Measurements from ENCODE around the gene TRIL.

The TRIL gene

DNA sequence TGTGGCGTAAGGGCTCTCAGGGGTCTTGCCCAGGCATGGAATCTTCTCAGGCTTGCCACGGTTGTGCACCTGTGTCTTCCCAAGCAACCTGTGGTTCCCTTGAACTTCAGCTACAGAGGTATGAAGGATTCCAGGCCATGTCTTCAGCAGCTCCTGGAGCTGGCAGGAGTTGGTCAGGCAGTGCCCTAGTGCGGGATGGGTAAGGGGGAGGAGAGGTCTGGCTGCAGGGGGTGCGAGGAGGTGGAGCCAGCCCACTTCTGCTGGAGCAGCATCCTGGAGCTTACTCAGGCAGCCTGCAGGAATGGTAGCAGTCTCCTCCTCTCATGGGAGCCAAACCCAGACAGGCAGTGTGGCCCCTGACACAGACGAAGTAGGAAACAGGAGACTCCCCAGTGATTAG, 3.8 kb upstream of the TRIL start:
- no peak for TF ChIP-seq ZFX (IDR thresholded peaks at IDR 0.05)
- TF ChIP-seq, protein P1, sequence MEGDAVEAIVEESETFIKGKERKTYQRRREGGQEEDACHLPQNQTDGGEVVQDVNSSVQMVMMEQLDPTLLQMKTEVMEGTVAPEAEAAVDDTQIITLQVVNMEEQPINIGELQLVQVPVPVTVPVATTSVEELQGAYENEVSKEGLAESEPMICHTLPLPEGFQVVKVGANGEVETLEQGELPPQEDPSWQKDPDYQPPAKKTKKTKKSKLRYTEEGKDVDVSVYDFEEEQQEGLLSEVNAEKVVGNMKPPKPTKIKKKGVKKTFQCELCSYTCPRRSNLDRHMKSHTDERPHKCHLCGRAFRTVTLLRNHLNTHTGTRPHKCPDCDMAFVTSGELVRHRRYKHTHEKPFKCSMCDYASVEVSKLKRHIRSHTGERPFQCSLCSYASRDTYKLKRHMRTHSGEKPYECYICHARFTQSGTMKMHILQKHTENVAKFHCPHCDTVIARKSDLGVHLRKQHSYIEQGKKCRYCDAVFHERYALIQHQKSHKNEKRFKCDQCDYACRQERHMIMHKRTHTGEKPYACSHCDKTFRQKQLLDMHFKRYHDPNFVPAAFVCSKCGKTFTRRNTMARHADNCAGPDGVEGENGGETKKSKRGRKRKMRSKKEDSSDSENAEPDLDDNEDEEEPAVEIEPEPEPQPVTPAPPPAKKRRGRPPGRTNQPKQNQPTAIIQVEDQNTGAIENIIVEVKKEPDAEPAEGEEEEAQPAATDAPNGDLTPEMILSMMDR (conservative IDR thresholded peaks at IDR 0.05) = no peak
- no peak overlapping the region for H3K27ac ChIP-seq

DNA sequence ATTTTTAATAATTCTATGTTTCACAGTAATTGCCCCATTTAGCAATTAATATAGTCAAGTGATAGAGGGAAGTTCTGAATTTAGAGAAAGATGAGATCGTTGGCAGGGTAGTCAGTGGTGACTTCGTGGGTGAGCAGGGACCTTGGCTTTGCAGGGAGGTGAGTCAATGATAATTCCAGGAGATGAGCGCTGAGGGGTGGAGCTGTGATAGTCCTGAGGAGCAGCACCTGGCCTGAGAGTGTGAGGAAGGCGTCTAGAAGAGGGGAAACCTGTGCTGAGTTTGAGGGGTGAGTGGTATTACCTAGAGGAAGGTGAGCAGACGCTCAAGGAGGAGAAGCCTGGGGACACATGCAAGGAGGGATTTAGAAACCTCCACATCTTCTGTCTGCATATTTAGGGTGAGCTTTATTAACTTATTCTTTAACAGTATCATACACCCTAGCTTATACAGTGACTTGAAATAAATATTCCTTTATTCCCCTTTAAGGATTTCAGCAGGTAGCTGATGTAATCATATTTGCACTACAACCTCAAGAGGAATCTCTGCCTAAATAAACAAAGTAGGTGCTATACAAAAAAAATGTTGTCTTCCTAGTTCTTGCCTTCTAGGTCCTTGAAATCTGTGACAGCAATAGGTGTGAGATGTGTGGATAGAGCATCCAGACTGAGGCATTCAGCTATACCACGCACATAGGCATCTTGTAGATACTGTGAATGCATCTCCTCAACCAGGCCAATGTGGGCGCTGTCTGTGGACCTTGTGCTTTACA, 2.1 kb upstream of the TRIL start:
- TF ChIP-seq, protein P1 (conservative IDR thresholded peaks at IDR 0.05) = 0 out of 2 replicates have a peak, but pooled peaks have one; percentile 6
- TF ChIP-seq ZFX (IDR thresholded peaks at IDR 0.05) = no peak
- H3K27ac ChIP-seq = peak overlapping the region; percentile 76

DNA sequence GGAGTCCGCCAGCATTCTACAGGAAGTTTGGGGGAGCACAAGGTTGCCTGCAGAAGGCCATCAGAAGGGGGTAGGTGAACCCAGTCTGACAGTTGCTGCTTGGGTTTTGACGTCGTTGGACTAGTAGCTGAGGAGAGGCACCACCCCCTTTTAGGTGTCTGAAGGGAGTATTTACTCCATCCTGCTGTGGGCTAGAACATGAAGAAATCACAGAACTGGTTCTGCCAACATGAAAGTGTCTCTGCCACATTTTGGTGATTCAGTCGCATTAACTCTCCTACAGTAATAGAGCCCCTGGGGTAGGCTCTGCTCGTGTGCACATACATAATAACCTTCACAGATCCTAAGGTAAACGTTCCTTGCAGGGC, 834 bp upstream of the TRIL start:
- no peak for TF ChIP-seq ZFX (IDR thresholded peaks at IDR 0.05)
- TF ChIP-seq, protein P1 (conservative IDR thresholded peaks at IDR 0.05) = no peak
- peak overlapping the region; percentile 11; the same call in 1 of the 2 replicates for H3K27ac ChIP-seq

DNA sequence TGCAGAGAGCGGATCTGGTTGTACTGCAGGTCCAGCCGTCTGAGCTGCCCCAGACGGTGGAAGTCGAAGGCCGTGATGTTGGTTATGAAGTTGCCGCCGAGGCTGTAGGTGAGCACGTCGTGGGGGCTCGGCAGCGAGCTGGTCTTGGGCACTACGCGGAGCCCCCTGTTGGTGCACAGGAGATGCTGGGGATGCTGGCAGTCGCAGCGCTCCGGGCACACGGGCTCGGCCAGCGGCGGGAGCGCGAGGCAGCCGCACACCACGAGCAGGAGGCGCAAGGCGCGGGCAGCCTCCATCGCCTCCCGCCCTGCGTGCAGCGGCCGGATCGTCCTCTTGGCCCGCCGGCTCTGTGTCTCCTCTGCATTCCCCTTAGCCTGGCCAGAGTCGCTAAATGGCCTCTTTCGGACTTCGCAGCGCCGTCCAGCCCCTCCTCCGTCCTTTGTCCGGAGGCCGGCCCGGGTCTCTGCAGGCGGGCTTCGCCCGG, 337 bp downstream of the TRIL start:
- TF ChIP-seq, protein P1 (conservative IDR thresholded peaks at IDR 0.05) = no peak
- TF ChIP-seq ZFX (IDR thresholded peaks at IDR 0.05) = no peak
- H3K27ac ChIP-seq = no peak overlapping the region

DNA sequence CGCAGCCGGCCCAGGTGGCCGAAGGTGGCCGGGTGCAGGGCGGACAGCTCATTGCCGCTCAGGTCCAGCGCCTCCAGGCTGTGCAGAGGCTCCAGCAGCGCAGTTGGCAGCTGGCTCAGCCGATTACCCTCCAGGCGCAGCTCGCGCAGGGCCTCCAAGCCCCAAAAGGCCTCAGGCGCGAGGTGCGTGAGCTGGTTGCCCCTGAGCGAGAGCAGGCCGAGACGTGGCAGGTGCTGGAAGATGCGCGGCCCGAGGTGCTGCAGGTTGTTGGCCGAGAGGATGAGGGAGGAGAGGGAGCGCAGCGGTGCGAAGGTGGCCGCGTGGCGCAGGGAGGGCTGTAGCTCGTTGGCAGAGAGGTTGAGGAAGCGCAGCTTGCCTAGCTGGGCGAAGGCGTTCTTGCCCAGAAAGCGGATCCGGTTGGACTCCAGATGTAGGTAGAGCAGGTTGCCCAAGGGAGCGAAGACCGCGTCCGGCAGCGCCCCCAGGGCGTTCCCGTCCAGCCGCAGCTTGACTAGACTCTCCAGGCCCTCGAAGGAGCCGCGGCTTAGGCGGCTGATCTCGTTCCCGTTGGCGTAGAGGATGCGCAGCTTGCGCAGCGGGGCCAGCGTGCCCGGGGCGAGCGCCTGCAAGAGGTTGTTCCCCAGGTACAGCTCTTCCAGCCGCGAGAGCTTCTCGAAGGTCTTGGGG, 923 bp downstream of the TRIL start:
- TF ChIP-seq ZFX (IDR thresholded peaks at IDR 0.05) = no peak
- TF ChIP-seq, protein P1 (conservative IDR thresholded peaks at IDR 0.05) = no peak
- no peak overlapping the region for H3K27ac ChIP-seq

DNA sequence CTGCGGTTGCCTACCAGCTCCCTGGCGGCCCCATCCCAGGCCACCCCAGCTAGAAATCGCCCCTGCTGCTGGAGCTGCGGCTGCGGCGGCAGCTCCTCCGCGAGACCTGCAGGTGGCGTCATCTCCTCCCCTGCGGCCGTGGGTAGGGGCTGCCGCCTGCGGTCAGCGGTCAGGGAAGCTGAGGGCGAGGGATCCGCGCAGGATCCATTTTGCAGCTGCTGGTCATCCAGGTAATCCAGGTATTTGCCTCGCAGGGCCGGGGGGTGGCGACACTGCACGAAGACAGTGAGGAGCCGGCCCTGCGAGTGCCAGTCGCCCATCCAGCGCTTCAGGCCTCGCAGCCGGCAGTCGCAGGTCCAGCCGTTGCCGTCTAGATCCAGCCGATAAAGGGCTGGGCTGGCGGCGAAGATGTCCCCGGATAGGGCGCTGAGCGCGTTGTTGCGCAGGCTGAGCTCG, 1.5 kb downstream of the TRIL start:
- TF ChIP-seq, protein P1 (conservative IDR thresholded peaks at IDR 0.05) = 0 out of 2 replicates have a peak, but pooled peaks have one; percentile 2
- TF ChIP-seq ZFX (IDR thresholded peaks at IDR 0.05) = no peak
- H3K27ac ChIP-seq = no peak overlapping the region

Data from C4-2B (cell line).